Measurements from ENCODE around the gene PNPLA3. TPM values are rescaled to one million over a fixed set of nuclear protein-coding genes. Genes with fewer than 3 reads are reported as not detected.
"Not testable (repeated sequence)": the region's sequence is repeated elsewhere in the genome, so short reads cannot be mapped to it uniquely, and the experiment has no call there.

The PNPLA3 gene
- total and polyA plus RNA-seq, 4 donors, result 0.41 to 2.2 (median 0.99) TPM

DNA sequence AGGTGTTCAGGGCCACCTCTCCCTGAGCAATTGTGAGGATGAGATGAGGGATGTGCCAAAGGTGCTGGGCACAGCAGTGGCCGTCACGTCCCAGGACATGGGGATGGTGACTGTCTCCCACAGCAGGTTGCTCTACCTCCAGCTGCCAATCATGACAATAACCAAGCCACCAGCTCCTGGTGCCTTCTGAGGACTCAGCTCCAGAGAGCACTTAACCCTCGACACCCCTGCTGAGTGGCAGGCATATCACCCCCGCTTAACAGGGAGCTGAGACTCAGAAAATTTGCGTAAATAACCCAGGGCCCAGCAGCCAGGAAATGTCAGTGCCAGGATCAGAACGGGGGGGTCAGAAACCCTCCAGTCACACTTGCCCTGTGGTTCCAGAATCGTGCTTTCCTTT is 23.4 kb upstream of the PNPLA3 start:
- Histone ChIP-seq H3K9ac (ENCODE audit: insufficient read depth in 1 of 2, low read length in 2 of 2) (no peak overlapping the region), H3K9me3 (ENCODE audit: control insufficient read depth in 4 of 4, insufficient read depth in 3 of 4, low read length in 3 of 4) (peaks cover 0 to 3% (median 0%) of the 10 kb centered on the region in 4 donors), H3K4me1 (ENCODE audit: control insufficient read depth in 5 of 5, insufficient read depth in 5 of 5, low read length in 5 of 5) (no peaks in the 10 kb centered on the region), H3K27ac (ENCODE audit: low read depth in 1 of 2, low read length in 1 of 2) (no peak overlapping the region), H3K4me3 (no peak overlapping the region), H3K27me3 (ENCODE audit: control insufficient read depth in 3 of 3, insufficient read depth in 3 of 3, low read length in 2 of 3) (peaks cover 0 to 5% (median 3%) of the 10 kb centered on the region in 3 donors), H3K36me3 (ENCODE audit: control insufficient read depth in 4 of 4, insufficient read depth in 4 of 4, low read length in 4 of 4) (no peaks in the 10 kb centered on the region)
- WGBS, 2 donors, result 49 to 54% methylated on average over 7 of the region's 7 CpGs
- ATAC-seq (ENCODE audit: insufficient read depth, low FRiP score) (no peak), DNase-seq (no peak)
- TF ChIP-seq, protein P1, sequence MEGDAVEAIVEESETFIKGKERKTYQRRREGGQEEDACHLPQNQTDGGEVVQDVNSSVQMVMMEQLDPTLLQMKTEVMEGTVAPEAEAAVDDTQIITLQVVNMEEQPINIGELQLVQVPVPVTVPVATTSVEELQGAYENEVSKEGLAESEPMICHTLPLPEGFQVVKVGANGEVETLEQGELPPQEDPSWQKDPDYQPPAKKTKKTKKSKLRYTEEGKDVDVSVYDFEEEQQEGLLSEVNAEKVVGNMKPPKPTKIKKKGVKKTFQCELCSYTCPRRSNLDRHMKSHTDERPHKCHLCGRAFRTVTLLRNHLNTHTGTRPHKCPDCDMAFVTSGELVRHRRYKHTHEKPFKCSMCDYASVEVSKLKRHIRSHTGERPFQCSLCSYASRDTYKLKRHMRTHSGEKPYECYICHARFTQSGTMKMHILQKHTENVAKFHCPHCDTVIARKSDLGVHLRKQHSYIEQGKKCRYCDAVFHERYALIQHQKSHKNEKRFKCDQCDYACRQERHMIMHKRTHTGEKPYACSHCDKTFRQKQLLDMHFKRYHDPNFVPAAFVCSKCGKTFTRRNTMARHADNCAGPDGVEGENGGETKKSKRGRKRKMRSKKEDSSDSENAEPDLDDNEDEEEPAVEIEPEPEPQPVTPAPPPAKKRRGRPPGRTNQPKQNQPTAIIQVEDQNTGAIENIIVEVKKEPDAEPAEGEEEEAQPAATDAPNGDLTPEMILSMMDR (IDR thresholded peaks at IDR 0.05; ENCODE audit: control extremely low read depth, extremely low read depth), result no peak

DNA sequence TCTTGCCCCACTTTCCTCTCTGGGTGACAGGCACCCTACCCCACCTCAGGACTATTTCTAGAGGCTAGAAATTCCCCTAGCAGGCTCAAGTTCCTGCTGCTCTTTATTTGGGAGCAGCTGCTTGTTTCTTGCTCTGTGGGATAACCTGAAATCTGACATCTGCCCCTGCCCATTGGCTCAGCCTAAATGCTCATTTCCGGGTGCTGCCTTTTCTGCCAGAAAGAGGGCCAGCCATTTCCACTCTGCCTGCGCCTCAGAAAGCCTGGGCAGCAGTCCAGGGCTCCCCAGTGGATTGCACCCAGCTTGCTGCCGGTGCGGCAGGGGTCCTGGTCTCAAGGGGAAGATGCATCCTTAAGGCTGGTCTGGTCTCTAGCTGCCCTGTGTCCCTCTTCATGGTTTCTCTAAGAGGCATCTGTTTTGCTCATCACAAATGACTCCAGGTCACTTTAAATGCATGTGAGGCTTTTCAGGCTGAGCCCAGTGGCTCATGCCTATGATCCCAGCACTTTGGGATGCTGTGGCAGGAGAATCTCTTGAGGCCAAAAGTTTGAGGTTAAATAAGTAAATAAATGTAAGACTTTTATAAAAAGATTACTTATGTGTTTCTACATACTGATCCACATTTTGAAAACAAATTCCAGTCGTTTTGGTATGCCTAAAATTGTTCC is 21.5 kb upstream of the PNPLA3 start:
- no peak for ATAC-seq (ENCODE audit: insufficient read depth, low FRiP score)
- 50 to 56% methylated on average over 5 of the region's 5 CpGs for WGBS, 2 donors
- H3K36me3 ChIP-seq (ENCODE audit: control insufficient read depth in 4 of 4, insufficient read depth in 4 of 4, low read length in 4 of 4), result no peaks in the 10 kb centered on the region
- peaks cover 0 to 5% (median 3%) of the 10 kb centered on the region in 3 donors for H3K27me3 ChIP-seq (ENCODE audit: control insufficient read depth in 3 of 3, insufficient read depth in 3 of 3, low read length in 2 of 3)
- no peak overlapping the region for H3K9ac ChIP-seq (ENCODE audit: insufficient read depth in 1 of 2, low read length in 2 of 2)
- peaks cover 0 to 3% (median 0%) of the 10 kb centered on the region in 4 donors for H3K9me3 ChIP-seq (ENCODE audit: control insufficient read depth in 4 of 4, insufficient read depth in 3 of 4, low read length in 3 of 4)
- DNase-seq, result peak in 1 of 3 donors; percentile 41
- TF ChIP-seq, protein P1 (IDR thresholded peaks at IDR 0.05; ENCODE audit: control extremely low read depth, extremely low read depth), result no peak
- no peak overlapping the region for H3K27ac ChIP-seq (ENCODE audit: low read depth in 1 of 2, low read length in 1 of 2)
- no peak overlapping the region for H3K4me3 ChIP-seq
- H3K4me1 ChIP-seq (ENCODE audit: control insufficient read depth in 5 of 5, insufficient read depth in 5 of 5, low read length in 5 of 5), result no peaks in the 10 kb centered on the region

DNA sequence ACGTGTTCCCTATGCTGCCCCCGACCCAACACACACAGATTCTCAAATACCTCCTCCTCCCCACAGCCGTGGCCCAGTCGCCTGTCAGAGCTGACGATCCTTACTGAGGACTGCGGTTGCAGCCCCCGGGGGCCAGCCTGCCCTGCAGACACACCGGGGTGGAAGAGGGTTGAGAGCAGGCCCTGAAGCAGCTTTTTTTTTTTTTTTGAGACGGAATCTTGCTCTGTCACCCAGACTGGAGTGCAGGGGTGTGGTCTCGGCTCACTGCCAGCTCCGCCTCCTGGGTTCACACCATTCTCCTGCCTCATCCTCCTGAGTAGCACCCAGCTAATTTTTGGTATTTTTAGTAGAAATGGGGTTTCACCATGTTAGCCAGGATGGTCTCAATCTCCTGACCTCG is 20.6 kb upstream of the PNPLA3 start:
- not testable (repeated sequence) for H3K4me3 ChIP-seq; H3K9ac ChIP-seq (ENCODE audit: insufficient read depth in 1 of 2, low read length in 2 of 2); H3K36me3 ChIP-seq (ENCODE audit: control insufficient read depth in 4 of 4, insufficient read depth in 4 of 4, low read length in 4 of 4); DNase-seq; H3K9me3 ChIP-seq (ENCODE audit: control insufficient read depth in 4 of 4, insufficient read depth in 3 of 4, low read length in 3 of 4); H3K4me1 ChIP-seq (ENCODE audit: control insufficient read depth in 5 of 5, insufficient read depth in 5 of 5, low read length in 5 of 5); H3K27ac ChIP-seq (ENCODE audit: low read depth in 1 of 2, low read length in 1 of 2); ATAC-seq (ENCODE audit: insufficient read depth, low FRiP score); H3K27me3 ChIP-seq (ENCODE audit: control insufficient read depth in 3 of 3, insufficient read depth in 3 of 3, low read length in 2 of 3)
- 66 to 73% methylated on average over 12 of the region's 12 CpGs for WGBS, 2 donors

DNA sequence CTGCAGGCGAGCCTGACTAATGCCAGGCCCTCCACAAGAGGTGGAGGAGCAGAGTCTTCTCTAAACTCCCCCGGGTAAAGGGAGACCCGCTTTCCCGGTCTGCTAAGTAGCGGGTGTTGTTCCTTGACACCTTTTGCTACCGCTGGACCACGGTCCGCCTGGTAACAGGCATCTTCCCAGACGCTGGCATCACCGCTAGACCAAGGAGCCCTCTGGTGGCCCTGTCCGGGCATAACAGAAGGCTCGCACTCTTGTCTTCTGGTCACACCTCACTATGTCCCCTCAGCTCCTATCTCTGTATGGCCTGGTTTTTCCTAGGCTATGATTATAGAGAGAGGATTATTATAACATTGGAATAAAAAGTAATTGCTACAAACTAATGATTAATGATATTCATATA is 19.2 kb upstream of the PNPLA3 start:
- not testable (repeated sequence) for H3K36me3 ChIP-seq (ENCODE audit: control insufficient read depth in 4 of 4, insufficient read depth in 4 of 4, low read length in 4 of 4); H3K9me3 ChIP-seq (ENCODE audit: control insufficient read depth in 4 of 4, insufficient read depth in 3 of 4, low read length in 3 of 4); H3K4me1 ChIP-seq (ENCODE audit: control insufficient read depth in 5 of 5, insufficient read depth in 5 of 5, low read length in 5 of 5); H3K9ac ChIP-seq (ENCODE audit: insufficient read depth in 1 of 2, low read length in 2 of 2); ATAC-seq (ENCODE audit: insufficient read depth, low FRiP score); DNase-seq; H3K4me3 ChIP-seq; H3K27ac ChIP-seq (ENCODE audit: low read depth in 1 of 2, low read length in 1 of 2); H3K27me3 ChIP-seq (ENCODE audit: control insufficient read depth in 3 of 3, insufficient read depth in 3 of 3, low read length in 2 of 3)
- 37 to 39% methylated on average over 12 of the region's 12 CpGs for WGBS, 2 donors

Measured in lung (tissue), 12 donors.